ENCODE measurements around the gene MYOZ3. TPM values are rescaled to one million over a fixed set of nuclear protein-coding genes. Genes with fewer than 3 reads are reported as not detected.

The MYOZ3 gene
- polyA plus RNA-seq, 1 donor from 2014 or later, result not detected

GRCh38 chr5:150672884-150673275, 11.8 kb downstream of the MYOZ3 start:
- no peaks in the 10 kb centered on the region for H4K20me1 ChIP-seq (ENCODE audit: insufficient read depth)
- no peaks in the 10 kb centered on the region for H3F3A ChIP-seq (ENCODE audit: insufficient read depth, low read length, poor library complexity, severe bottlenecking)
- TF ChIP-seq CTCF (IDR thresholded peaks at IDR 0.05; ENCODE audit: poor library complexity, severe bottlenecking) (no peak), MXI1 (conservative IDR thresholded peaks at IDR 0.05; ENCODE audit: poor library complexity, severe bottlenecking) (no peak), POLR2AphosphoS5 (IDR thresholded peaks at IDR 0.05) (no peak), EZH2 (IDR thresholded peaks at IDR 0.05; ENCODE audit: borderline replicate concordance, insufficient read depth, low read length, poor library complexity, severe bottlenecking) (no peak), TAF1 (IDR thresholded peaks at IDR 0.05; ENCODE audit: low read depth) (no peak), RAD21 (conservative IDR thresholded peaks at IDR 0.05) (no peak), SMC3 (conservative IDR thresholded peaks at IDR 0.05; ENCODE audit: poor library complexity) (no peak), EP300 (conservative IDR thresholded peaks at IDR 0.05; ENCODE audit: poor library complexity, severe bottlenecking) (no peak), REST (IDR thresholded peaks at IDR 0.05; ENCODE audit: borderline replicate concordance) (no peak)
- H3K36me3 ChIP-seq (ENCODE audit: insufficient read depth, low read length), result no peaks in the 10 kb centered on the region
- H3K27ac ChIP-seq (ENCODE audit: low read length), result no peak overlapping the region
- H3K9me2 ChIP-seq (ENCODE audit: insufficient read depth, low read length), result no peaks in the 10 kb centered on the region
- H3K4me3 ChIP-seq (ENCODE audit: low read length), result no peak overlapping the region
- no peaks in the 10 kb centered on the region for H3K9me3 ChIP-seq (ENCODE audit: low read length)
- no peak overlapping the region for H3K4me2 ChIP-seq (ENCODE audit: low read length)
- no peak overlapping the region for H2AFZ ChIP-seq (ENCODE audit: low read depth, low read length)
- H3K27me3 ChIP-seq (ENCODE audit: insufficient read depth, low read depth, low read length), result peaks cover 30% of the 10 kb centered on the region
- H3K79me2 ChIP-seq (replicated peaks; ENCODE audit: insufficient read depth, low read length), result no peaks in the 10 kb centered on the region
- no peak overlapping the region for H3K9ac ChIP-seq (ENCODE audit: low read length)

DNA sequence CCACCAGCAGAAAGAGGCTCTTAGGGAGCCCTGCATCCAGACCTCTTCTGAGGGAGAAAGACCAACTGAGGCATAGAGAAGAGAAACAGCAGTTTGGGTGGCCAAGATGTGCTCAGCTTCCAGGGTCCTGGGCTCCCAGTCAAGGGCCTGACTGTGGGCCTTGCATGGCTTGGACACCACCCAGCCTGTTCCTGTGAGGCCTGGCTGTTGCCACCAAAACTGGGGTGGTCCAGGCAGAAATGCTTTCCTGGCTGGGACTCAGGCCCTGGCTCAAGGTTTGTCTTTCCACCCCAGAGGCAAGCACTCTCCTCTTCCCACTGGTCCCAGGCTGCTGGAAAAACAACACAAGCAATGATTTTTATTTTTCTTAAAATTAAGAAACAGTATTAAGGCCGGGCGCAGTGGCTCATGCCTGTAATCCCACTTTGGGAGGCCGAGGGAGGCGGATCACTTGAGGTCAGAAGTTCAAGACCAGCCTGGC, 13.3 kb downstream of the MYOZ3 start:
- no peak overlapping the region for H3K4me2 ChIP-seq (ENCODE audit: low read length)
- H3K27ac ChIP-seq (ENCODE audit: low read length), result no peak overlapping the region
- H3K36me3 ChIP-seq (ENCODE audit: insufficient read depth, low read length), result no peaks in the 10 kb centered on the region
- H3K27me3 ChIP-seq (ENCODE audit: insufficient read depth, low read depth, low read length), result peaks cover 30% of the 10 kb centered on the region
- H4K20me1 ChIP-seq (ENCODE audit: insufficient read depth), result no peaks in the 10 kb centered on the region
- no peaks in the 10 kb centered on the region for H3K9me3 ChIP-seq (ENCODE audit: low read length)
- no peaks in the 10 kb centered on the region for H3K79me2 ChIP-seq (replicated peaks; ENCODE audit: insufficient read depth, low read length)
- no peak overlapping the region for H3K9ac ChIP-seq (ENCODE audit: low read length)
- no peak overlapping the region for H2AFZ ChIP-seq (ENCODE audit: low read depth, low read length)
- TF ChIP-seq POLR2AphosphoS5 (IDR thresholded peaks at IDR 0.05) (no peak), MXI1 (conservative IDR thresholded peaks at IDR 0.05; ENCODE audit: poor library complexity, severe bottlenecking) (no peak), SMC3 (conservative IDR thresholded peaks at IDR 0.05; ENCODE audit: poor library complexity) (no peak), CTCF (IDR thresholded peaks at IDR 0.05; ENCODE audit: poor library complexity, severe bottlenecking) (no peak), EZH2 (IDR thresholded peaks at IDR 0.05; ENCODE audit: borderline replicate concordance, insufficient read depth, low read length, poor library complexity, severe bottlenecking) (no peak), RAD21 (conservative IDR thresholded peaks at IDR 0.05) (no peak), REST (IDR thresholded peaks at IDR 0.05; ENCODE audit: borderline replicate concordance) (no peak), TAF1 (IDR thresholded peaks at IDR 0.05; ENCODE audit: low read depth) (no peak), EP300 (conservative IDR thresholded peaks at IDR 0.05; ENCODE audit: poor library complexity, severe bottlenecking) (no peak)
- no peaks in the 10 kb centered on the region for H3F3A ChIP-seq (ENCODE audit: insufficient read depth, low read length, poor library complexity, severe bottlenecking)
- H3K4me3 ChIP-seq (ENCODE audit: low read length), result no peak overlapping the region
- H3K9me2 ChIP-seq (ENCODE audit: insufficient read depth, low read length), result no peaks in the 10 kb centered on the region
